ENCODE measurements around the gene CIC.
A peak's percentile ranks its signal among the peaks of the same experiment; 100 is the strongest.
"Not testable (repeated sequence)": the region's sequence is repeated elsewhere in the genome, so short reads cannot be mapped to it uniquely, and the experiment has no call there.

CIC gene

DNA sequence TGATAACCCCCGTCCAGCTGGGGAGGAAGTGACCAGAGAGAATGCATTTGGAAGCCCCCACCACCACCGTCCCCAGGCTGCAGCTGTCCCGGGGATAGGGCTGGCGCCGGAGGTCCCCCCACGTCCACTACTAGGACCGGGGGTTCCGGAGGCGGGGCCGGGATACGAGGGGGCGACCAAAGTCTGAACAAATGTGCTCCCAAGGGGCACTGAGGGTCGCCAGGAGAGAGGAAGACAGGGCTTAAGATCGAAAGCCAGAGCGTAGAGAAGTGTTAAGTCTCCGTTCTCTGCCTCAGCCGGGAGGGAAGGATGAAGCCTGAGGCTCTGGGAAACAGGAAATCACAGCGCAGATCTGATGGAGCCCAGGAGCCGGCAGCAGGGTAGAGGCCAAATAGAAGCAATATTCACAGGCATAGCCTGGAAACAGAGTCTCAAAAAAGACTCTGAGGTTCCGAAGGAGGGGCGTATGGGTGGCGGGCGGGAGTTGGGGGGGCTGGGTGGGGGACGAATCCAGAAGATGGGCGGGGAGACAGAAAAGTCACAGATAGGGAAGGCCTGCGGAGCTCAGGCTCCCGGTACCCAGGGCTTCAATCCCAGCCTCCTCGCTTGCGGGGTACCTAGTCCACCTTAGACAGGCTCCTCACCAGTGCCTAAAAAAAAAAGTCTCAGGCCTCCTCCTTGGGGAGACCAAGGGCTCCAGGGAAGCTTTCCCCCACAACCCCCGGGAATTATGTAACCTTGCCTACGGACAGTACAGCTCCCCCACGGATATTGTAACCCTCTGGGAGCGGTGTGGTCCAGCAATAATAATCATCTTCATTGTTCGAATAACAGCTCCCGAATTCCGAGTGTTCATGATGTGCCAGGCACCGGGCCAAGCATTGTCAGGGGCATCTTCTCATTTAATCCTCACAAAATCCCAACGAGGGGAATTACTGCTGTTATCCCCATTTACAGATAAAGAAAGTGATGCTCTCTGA is 13.0 kb upstream of the CIC start:
- DNase-seq = no peak

- not testable (repeated sequence) for DNase-seq
Observed at GRCh38 chr19:42257842-42258241, 11.2 kb upstream of the CIC start.

DNA sequence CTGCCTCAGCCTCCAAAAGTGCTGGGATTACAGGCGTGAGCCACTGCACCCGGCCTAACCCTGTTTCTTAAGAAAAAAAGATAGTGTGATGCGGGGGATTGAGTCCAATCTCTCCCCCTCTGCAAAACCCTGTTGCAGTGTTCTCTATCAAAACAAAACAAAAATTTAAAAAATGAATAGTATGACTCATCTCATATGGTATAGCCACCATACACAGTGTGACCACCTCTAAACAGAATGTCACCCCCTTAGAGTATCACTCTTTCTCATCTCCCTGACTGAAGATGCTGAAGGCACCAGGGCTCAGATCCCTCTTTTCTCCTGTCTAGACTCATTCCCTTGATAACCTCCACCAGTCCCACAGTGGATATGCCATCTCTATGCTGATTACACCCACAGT is 7.3 kb upstream of the CIC start:
- DNase-seq = no peak

GRCh38 chr19:42266105-42266504 is 2.9 kb upstream of the CIC start:
- not testable (repeated sequence) for DNase-seq

- DNase-seq = not testable (repeated sequence)
Observed at GRCh38 chr19:42266928-42267603, 2.0 kb upstream of the CIC start.

DNA sequence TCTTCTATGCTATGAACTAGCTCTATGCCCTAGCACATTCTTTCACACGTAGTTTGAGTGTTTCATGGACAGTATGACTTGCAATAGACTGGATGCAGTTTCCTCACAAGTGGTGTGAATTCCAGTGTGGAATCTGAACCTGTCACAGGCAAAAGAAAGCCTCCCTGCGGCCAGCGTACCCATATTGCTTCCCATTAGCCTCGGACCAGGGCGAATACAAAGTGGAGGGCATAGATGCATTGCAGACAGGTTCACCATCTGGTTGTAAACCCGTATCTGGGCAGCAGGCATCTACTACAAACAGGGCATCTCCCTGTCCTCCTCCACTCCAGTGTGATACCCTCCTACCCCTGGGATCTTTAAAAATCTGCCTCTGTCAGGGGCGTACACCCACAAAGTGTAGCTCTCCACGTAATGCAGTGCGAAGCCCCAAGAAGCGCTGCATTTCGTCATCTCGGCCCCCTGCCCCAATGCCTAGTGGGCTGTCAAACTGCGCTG is 1.4 kb upstream of the CIC start:
- DNase-seq = no peak

- peak; percentile 98 for DNase-seq
Observed at GRCh38 chr19:42268142-42268703, 829 bp upstream of the CIC start.

GRCh38 chr19:42269478-42270345 is 660 bp downstream of the CIC start:
- DNase-seq = no peak

DNA sequence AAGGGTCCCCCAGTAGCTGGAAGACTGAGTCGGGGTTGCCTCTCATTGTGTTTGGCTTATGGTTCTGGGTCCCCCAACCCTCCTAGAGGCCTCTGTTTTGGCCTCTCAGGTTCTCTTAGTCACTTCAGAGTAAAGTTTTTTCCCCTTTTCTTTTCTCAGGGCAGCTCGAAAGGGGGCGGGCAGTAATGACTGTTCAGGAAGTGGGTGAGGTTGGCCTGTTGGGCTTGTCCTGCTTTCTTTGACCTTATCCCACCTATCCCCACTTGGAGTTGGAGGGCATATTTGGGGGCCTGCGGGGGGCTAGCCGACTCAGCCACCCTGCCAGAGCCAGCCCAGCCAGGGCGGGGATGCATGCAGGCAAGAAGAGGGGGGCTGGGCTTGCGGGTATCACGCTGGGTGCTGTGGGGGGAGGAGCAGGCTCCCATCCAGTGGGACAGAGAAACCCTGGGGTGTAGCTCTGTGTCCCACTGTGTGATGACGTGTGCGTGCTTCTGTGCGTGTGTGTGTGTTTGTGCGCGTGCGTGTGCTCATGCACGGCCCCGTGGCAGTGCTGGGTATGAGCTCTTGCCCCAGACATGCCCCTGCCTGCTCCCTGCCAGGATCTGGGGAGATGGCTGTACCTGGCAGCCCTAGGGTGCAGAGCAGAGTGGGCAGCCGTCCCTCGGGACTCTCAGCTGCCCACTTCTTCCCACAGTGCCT is 1.4 kb downstream of the CIC start:
- DNase-seq = no peak

GRCh38 chr19:42271045-42271419 is 2.0 kb downstream of the CIC start:
- no peak for DNase-seq

DNA sequence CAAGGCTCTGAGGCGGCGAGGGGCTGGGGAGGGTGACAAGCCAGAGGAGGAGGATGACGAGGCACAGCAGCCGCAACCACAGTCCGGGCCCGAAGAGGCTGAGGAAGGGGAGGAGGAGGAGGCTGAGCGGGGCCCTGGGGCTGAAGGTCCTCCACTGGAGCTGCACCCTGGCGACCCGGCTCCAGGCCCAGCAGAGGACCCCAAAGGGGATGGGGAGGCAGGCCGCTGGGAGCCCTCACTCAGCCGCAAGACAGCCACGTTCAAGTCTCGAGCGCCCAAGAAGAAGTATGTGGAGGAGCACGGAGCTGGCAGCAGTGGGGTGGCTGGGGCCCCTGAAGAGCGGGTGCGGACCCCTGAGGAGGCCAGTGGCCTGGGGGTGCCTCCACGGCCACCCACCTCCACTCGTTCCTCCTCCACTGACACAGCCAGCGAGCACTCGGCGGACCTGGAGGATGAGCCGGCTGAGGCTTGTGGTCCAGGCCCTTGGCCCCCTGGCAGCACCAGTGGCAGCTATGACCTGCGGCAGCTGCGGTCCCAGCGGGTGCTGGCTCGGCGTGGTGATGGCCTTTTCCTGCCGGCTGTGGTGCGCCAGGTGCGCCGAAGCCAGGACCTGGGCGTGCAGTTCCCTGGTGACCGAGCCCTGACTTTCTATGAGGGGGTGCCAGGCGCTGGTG is 2.9 kb downstream of the CIC start:
- DNase-seq = no peak

- no peak for DNase-seq
Observed at GRCh38 chr19:42272535-42272897, 3.5 kb downstream of the CIC start.

- no peak for DNase-seq
Observed at GRCh38 chr19:42272989-42273406, 3.9 kb downstream of the CIC start.

DNA sequence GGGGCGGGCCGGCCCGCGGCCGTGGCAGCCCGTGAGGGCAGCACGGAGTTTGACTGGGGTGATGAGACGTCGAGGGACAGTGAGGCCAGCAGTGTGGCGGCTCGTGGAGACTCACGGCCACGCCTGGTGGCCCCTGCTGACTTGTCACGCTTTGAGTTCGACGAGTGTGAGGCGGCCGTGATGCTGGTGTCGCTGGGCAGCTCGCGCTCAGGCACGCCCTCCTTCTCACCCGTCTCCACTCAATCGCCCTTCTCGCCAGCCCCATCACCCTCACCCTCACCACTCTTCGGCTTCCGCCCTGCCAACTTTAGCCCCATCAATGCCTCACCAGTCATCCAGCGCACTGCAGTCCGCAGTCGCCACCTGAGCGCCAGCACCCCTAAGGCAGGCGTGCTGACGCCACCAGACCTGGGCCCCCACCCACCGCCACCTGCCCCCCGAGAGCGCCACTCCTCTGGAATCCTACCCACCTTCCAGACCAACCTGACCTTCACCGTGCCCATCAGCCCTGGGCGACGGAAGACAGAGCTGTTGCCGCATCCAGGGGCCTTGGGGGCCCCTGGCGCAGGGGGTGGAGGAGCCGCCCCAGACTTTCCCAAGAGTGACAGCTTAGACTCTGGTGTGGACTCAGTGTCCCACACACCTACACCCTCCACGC is 4.5 kb downstream of the CIC start:
- no peak for DNase-seq

DNA sequence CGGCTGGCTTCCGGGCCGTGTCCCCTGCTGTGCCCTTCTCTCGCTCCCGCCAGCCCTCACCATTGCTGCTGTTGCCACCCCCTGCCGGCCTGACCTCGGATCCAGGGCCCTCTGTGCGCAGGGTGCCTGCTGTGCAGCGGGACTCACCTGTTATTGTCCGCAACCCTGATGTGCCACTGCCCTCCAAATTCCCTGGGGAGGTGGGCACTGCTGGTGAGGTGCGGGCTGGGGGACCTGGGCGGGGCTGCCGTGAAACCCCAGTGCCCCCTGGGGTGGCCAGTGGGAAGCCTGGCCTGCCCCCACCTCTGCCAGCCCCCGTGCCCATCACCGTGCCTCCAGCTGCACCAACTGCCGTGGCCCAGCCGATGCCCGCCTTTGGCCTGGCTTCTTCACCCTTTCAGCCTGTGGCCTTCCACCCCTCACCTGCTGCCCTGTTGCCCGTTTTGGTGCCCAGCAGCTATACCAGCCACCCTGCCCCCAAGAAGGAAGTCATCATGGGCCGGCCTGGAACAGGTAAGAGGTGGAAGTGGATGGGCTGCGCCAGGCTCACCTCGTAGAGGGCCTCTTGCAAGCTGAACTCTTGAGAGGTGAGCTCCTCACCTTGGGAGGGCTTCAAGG is 5.1 kb downstream of the CIC start:
- no peak for DNase-seq

GRCh38 chr19:42275103-42275502 is 6.1 kb downstream of the CIC start:
- no peak for DNase-seq

DNA sequence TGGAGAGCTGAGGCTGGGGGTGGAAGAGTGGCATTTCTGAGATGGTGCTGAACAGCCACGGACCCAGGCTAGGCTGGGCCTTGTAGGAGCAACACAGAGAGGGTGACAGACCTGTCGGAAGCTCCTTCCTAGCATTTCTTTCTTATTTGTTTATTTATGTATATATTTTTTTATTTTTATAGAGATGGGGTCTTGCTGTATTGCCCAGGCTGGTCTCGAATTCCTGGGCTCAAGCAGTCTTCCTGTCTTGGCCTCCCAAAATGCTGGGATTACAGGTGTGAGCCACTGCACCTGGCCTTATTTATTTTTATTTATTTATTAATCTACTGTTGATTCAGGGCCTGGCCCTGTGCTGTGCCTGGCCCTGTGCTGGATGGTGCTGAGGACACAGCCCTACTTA is 6.5 kb downstream of the CIC start:
- no peak for DNase-seq

DNA sequence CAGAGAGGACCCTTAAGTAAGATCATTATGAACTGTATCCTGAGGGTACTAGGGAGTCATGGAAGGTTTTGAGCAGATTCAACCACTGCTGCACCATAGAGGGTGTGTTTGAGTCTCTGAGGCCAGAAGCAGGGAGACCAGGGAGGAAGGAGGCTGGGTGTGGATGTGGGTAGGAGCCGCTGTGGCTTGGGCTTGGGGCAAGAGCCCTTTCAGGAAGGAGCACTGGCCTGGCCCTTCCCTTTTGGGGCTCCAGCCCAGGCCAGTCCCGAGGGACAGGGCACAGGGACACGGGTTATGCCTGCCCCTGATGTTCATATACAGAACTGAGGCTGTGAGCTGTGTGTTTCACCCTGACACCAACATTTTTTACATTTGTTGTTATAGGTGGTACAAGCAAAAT is 7.2 kb downstream of the CIC start:
- no peak for DNase-seq

GRCh38 chr19:42276821-42277220 is 7.8 kb downstream of the CIC start:
- no peak for DNase-seq

DNA sequence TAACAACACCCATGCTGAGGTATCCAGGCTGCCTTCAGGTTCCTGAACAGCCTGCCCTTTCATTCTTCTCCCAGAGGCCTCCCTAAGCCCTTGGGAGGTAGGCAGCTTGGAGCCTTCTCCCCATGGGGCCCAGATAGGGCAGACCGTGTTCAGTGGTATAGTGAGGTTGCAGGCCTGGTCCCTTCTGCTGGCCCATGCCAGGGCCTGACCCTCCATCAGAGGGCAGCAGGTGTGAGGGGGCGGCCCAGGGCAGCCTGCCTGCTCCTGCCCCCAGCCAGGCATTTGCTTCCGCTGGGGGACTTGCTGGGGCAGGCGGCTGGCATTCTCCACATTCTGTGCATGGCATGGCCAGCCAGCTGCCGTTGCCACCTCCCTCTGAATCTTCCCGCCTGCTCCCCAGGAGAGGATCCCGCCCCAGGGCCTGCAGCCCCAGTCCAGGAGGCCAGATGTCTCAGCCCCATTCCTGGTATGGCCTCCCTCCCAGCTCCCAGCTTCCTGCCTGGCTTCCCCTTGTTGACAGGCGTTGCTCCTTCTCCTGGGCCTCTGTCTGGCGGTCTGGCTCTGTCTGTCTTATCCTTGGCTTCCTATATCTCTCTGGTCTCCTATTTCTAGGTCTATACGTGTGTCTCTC is 8.9 kb downstream of the CIC start:
- DNase-seq = no peak
